ENCODE results near the gene CACNG8. TPM values are rescaled to one million over a fixed set of nuclear protein-coding genes. Genes with fewer than 3 reads are reported as not detected.
A peak's percentile ranks its signal among the peaks of the same experiment; 100 is the strongest.

The CACNG8 gene
- total RNA-seq, 1 donor from 2014 or later = 3.2 TPM

DNA sequence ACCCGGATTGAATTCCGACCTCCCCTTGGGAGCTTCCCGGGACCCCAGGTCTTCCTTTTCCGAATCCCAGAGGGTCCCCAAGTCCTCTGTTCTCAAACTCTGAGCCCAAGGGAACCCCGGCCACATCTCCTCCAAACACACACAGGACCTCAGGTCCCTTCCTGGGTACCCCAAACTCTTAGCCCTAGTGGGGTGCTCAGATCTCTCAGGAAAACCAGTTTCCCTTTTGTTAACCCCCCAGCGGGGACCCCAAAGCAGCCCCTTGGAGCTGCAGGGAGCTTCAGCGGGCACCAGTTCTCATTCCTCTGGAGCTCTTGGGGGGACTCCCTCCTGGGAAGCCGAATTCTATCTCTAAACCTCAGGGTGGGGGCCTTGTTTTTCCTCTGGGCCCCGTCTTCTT, 29.5 kb downstream of the CACNG8 start:
- Histone ChIP-seq H3K9me3 (ENCODE audit: insufficient read depth, low read depth, low read length) (no peaks in the 10 kb centered on the region), H3K4me2 (ENCODE audit: low read length) (no peak overlapping the region), H3K27ac (ENCODE audit: low read depth, low read length) (no peak overlapping the region), H3K9ac (ENCODE audit: low read length) (no peak overlapping the region), H3K4me1 (ENCODE audit: insufficient read depth, low read length) (no peaks in the 10 kb centered on the region), H3K79me2 (ENCODE audit: insufficient read depth, low read length) (no peaks in the 10 kb centered on the region), H3K4me3 (ENCODE audit: insufficient read depth, low read depth, low read length) (no peak overlapping the region), H3K36me3 (ENCODE audit: insufficient read depth, low read length) (no peaks in the 10 kb centered on the region), H4K20me1 (ENCODE audit: insufficient read depth, low read length) (no peaks in the 10 kb centered on the region), H2AFZ (ENCODE audit: low read depth, low read length) (no peak overlapping the region), H3K27me3 (ENCODE audit: insufficient read depth, low read length) (peaks cover 18% of the 10 kb centered on the region)
- H3K27ac Mint-ChIP-seq (ENCODE audit: unreplicated experiment) = no peak overlapping the region
- DNase-seq (ENCODE audit: low read depth) = no peak
- TF ChIP-seq, protein P1, sequence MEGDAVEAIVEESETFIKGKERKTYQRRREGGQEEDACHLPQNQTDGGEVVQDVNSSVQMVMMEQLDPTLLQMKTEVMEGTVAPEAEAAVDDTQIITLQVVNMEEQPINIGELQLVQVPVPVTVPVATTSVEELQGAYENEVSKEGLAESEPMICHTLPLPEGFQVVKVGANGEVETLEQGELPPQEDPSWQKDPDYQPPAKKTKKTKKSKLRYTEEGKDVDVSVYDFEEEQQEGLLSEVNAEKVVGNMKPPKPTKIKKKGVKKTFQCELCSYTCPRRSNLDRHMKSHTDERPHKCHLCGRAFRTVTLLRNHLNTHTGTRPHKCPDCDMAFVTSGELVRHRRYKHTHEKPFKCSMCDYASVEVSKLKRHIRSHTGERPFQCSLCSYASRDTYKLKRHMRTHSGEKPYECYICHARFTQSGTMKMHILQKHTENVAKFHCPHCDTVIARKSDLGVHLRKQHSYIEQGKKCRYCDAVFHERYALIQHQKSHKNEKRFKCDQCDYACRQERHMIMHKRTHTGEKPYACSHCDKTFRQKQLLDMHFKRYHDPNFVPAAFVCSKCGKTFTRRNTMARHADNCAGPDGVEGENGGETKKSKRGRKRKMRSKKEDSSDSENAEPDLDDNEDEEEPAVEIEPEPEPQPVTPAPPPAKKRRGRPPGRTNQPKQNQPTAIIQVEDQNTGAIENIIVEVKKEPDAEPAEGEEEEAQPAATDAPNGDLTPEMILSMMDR (IDR thresholded peaks at IDR 0.05; ENCODE audit: insufficient read depth, low read depth, low read length) = no peak
- TF ChIP-seq EZH2 (IDR thresholded peaks at IDR 0.05; ENCODE audit: insufficient read depth, low read length) = no peak
- peaks cover 3% of the 10 kb centered on the region for H3K9me3 Mint-ChIP-seq (ENCODE audit: unreplicated experiment)
- peaks cover 3% of the 10 kb centered on the region for H3K4me1 Mint-ChIP-seq (ENCODE audit: low read depth, unreplicated experiment)
- H3K4me3 Mint-ChIP-seq (ENCODE audit: unreplicated experiment) = peak overlapping the region; percentile 69
- no peaks in the 10 kb centered on the region for H3K36me3 Mint-ChIP-seq (ENCODE audit: low read depth, unreplicated experiment)
- no peak for FAIRE-seq
- peaks cover 47% of the 10 kb centered on the region for H3K27me3 Mint-ChIP-seq (ENCODE audit: low read depth, unreplicated experiment)

DNA sequence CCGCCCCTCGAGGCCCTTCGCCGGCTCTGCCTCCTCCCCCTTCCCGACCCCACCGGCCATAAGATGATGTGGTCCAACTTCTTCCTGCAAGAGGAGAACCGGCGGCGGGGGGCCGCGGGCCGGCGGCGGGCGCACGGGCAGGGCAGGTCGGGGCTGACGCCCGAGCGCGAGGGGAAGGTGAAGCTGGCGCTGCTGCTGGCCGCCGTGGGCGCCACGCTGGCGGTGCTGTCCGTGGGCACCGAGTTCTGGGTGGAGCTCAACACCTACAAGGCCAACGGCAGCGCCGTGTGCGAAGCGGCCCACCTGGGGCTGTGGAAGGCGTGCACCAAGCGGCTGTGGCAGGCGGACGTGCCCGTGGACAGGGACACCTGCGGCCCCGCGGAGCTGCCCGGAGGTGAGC, 30.1 kb downstream of the CACNG8 start:
- H3K27ac Mint-ChIP-seq (ENCODE audit: unreplicated experiment) = no peak overlapping the region
- peaks cover 18% of the 10 kb centered on the region for H3K27me3 ChIP-seq (ENCODE audit: insufficient read depth, low read length)
- no peaks in the 10 kb centered on the region for H3K36me3 ChIP-seq (ENCODE audit: insufficient read depth, low read length)
- peaks cover 53% of the 10 kb centered on the region for H3K27me3 Mint-ChIP-seq (ENCODE audit: low read depth, unreplicated experiment)
- H3K4me1 ChIP-seq (ENCODE audit: insufficient read depth, low read length) = no peaks in the 10 kb centered on the region
- H3K4me3 ChIP-seq (ENCODE audit: insufficient read depth, low read depth, low read length) = no peak overlapping the region
- H2AFZ ChIP-seq (ENCODE audit: low read depth, low read length) = no peak overlapping the region
- TF ChIP-seq, protein P1 (IDR thresholded peaks at IDR 0.05; ENCODE audit: insufficient read depth, low read depth, low read length) = no peak
- TF ChIP-seq EZH2 (IDR thresholded peaks at IDR 0.05; ENCODE audit: insufficient read depth, low read length) = peak; percentile 72
- no peaks in the 10 kb centered on the region for H4K20me1 ChIP-seq (ENCODE audit: insufficient read depth, low read length)
- peaks cover 3% of the 10 kb centered on the region for H3K4me1 Mint-ChIP-seq (ENCODE audit: low read depth, unreplicated experiment)
- peaks cover 3% of the 10 kb centered on the region for H3K9me3 Mint-ChIP-seq (ENCODE audit: unreplicated experiment)
- DNase-seq (ENCODE audit: low read depth) = no peak
- H3K4me3 Mint-ChIP-seq (ENCODE audit: unreplicated experiment) = no peak overlapping the region
- H3K27ac ChIP-seq (ENCODE audit: low read depth, low read length) = no peak overlapping the region
- H3K9ac ChIP-seq (ENCODE audit: low read length) = no peak overlapping the region
- no peaks in the 10 kb centered on the region for H3K79me2 ChIP-seq (ENCODE audit: insufficient read depth, low read length)
- no peak for FAIRE-seq
- H3K36me3 Mint-ChIP-seq (ENCODE audit: low read depth, unreplicated experiment) = no peaks in the 10 kb centered on the region
- H3K4me2 ChIP-seq (ENCODE audit: low read length) = no peak overlapping the region
- H3K9me3 ChIP-seq (ENCODE audit: insufficient read depth, low read depth, low read length) = no peaks in the 10 kb centered on the region

- H3K4me2 ChIP-seq (ENCODE audit: low read length) = no peak overlapping the region
- TF ChIP-seq EZH2 (IDR thresholded peaks at IDR 0.05; ENCODE audit: insufficient read depth, low read length) = no peak
- TF ChIP-seq, protein P1 (IDR thresholded peaks at IDR 0.05; ENCODE audit: insufficient read depth, low read depth, low read length) = no peak
- H3K27ac ChIP-seq (ENCODE audit: low read depth, low read length) = no peak overlapping the region
- Mint-ChIP-seq H3K27me3 (ENCODE audit: low read depth, unreplicated experiment) (peaks cover 59% of the 10 kb centered on the region), H3K4me3 (ENCODE audit: unreplicated experiment) (no peak overlapping the region), H3K4me1 (ENCODE audit: low read depth, unreplicated experiment) (peaks cover 3% of the 10 kb centered on the region), H3K27ac (ENCODE audit: unreplicated experiment) (no peak overlapping the region), H3K36me3 (ENCODE audit: low read depth, unreplicated experiment) (no peaks in the 10 kb centered on the region), H3K9me3 (ENCODE audit: unreplicated experiment) (peaks cover 3% of the 10 kb centered on the region)
- H3K4me3 ChIP-seq (ENCODE audit: insufficient read depth, low read depth, low read length) = no peak overlapping the region
- H3K9me3 ChIP-seq (ENCODE audit: insufficient read depth, low read depth, low read length) = no peaks in the 10 kb centered on the region
- FAIRE-seq (no peak), DNase-seq (ENCODE audit: low read depth) (no peak)
- no peak overlapping the region for H2AFZ ChIP-seq (ENCODE audit: low read depth, low read length)
- no peaks in the 10 kb centered on the region for H3K79me2 ChIP-seq (ENCODE audit: insufficient read depth, low read length)
- no peaks in the 10 kb centered on the region for H3K36me3 ChIP-seq (ENCODE audit: insufficient read depth, low read length)
- H3K4me1 ChIP-seq (ENCODE audit: insufficient read depth, low read length) = no peaks in the 10 kb centered on the region
- H3K9ac ChIP-seq (ENCODE audit: low read length) = no peak overlapping the region
- no peaks in the 10 kb centered on the region for H4K20me1 ChIP-seq (ENCODE audit: insufficient read depth, low read length)
- H3K27me3 ChIP-seq (ENCODE audit: insufficient read depth, low read length) = peaks cover 21% of the 10 kb centered on the region
Observed at GRCh38 chr19:53993448-53993847, 30.7 kb downstream of the CACNG8 start.
